Activated CD8-positive, alpha-beta memory T cell treated with anti-CD3 and anti-CD28 coated beads for 24 hours (primary cell): ENCODE results near the gene ELK3.

Experiments used
- DNase-seq: peaks from one replicate; pipeline ENCODE4 v3.0.0-alpha.2; 2020

The ELK3 gene

GRCh38 chr12:96213869-96214268, 19.7 kb downstream of the ELK3 start:
- DNase-seq, result no peak

- DNase-seq, result no peak
These were observed 21.7 kb downstream of the ELK3 start for GRCh38 chr12:96215919-96216273.

GRCh38 chr12:96218989-96219678, 25.0 kb downstream of the ELK3 start:
- peak; percentile 1 for DNase-seq

GRCh38 chr12:96219700-96220206, 25.6 kb downstream of the ELK3 start:
- peak; percentile 53 for DNase-seq

GRCh38 chr12:96220902-96221301, 26.7 kb downstream of the ELK3 start:
- DNase-seq, result peak; percentile 47

GRCh38 chr12:96221391-96221790, 27.2 kb downstream of the ELK3 start:
- DNase-seq, result peak; percentile 43

- DNase-seq, result peak; percentile 4
These were observed 29.4 kb downstream of the ELK3 start for GRCh38 chr12:96223411-96224218.

GRCh38 chr12:96224219-96224615, 30.0 kb downstream of the ELK3 start:
- DNase-seq, result no peak

- DNase-seq, result no peak
These were observed 31.1 kb downstream of the ELK3 start for GRCh38 chr12:96225044-96225855.

GRCh38 chr12:96225994-96226399, 31.8 kb downstream of the ELK3 start:
- DNase-seq, result no peak

GRCh38 chr12:96226401-96226800, 32.2 kb downstream of the ELK3 start:
- DNase-seq, result no peak

GRCh38 chr12:96226801-96227348, 32.7 kb downstream of the ELK3 start:
- no peak for DNase-seq

- no peak for DNase-seq
These were observed 33.4 kb downstream of the ELK3 start for GRCh38 chr12:96227365-96228106.

- DNase-seq, result no peak
These were observed 34.5 kb downstream of the ELK3 start for GRCh38 chr12:96228566-96229248.

- DNase-seq, result no peak
These were observed 36.5 kb downstream of the ELK3 start for GRCh38 chr12:96230646-96231045.

- no peak for DNase-seq
These were observed 39.0 kb downstream of the ELK3 start for GRCh38 chr12:96233168-96233567.

GRCh38 chr12:96233939-96234461, 39.8 kb downstream of the ELK3 start:
- DNase-seq, result no peak

GRCh38 chr12:96234591-96235483, 40.7 kb downstream of the ELK3 start:
- DNase-seq, result no peak

- no peak for DNase-seq
These were observed 41.3 kb downstream of the ELK3 start for GRCh38 chr12:96235484-96235826.

- no peak for DNase-seq
These were observed 42.1 kb downstream of the ELK3 start for GRCh38 chr12:96236221-96236822.
